Measurements from ENCODE around the gene ASF1B. TPM values are rescaled to one million over a fixed set of nuclear protein-coding genes. Genes with fewer than 3 reads are reported as not detected.

The ASF1B gene
- total RNA-seq, 2 donors from 2014 or later: 37.8 to 47.8 TPM

DNA sequence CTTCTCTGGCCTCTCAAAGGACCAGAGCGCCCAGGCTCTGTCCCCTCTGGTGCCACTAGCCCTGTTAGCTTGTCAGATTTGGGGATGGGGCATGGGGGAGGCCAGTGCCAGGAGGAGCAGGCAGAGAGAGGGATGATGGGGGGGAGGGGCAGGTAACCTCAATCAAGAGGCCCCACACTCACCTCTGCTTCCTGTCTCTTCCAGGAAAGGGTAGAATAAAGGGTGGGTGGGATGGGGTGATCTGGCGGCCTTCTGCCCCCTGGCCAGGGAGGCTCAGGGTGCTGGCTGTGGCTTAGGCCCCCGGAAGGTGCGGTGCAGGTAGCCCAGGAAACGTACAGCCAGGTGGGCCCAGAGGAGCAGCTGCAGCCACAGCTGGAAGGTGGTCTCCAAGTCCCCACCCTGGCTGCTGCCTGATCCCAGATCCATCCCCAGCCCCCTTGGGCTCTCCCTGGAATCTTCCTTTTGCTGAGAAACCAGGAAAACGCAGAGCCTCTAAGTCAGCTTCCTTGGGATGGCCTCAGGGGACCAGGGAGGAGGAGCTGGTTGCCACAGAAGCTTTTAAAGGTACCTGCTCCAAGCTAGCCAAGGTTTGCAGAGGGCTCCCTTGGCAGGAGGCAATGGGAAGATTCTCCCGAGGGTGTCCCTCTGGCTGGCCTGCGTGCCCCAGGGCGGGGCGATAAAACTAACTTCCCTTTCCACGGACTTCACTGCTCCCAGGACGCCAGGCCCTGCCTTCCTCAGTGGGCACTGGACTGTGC, 24.2 kb downstream of the ASF1B start:
- Mint-ChIP-seq H3K36me3 (ENCODE audit: low read depth) (no peaks in the 10 kb centered on the region), H3K9me3 (no peaks in the 10 kb centered on the region), H3K4me1 (peaks cover 14% of the 10 kb centered on the region), H3K27me3 (ENCODE audit: insufficient read depth) (no peaks in the 10 kb centered on the region), H3K4me3 (no peak overlapping the region), H3K27ac (no peak overlapping the region)
- H3K4me3 ChIP-seq (ENCODE audit: low read length): no peak overlapping the region
- H3K27me3 ChIP-seq (ENCODE audit: control insufficient read depth, insufficient read depth, low read length, poor library complexity, severe bottlenecking): no peaks in the 10 kb centered on the region
- no peaks in the 10 kb centered on the region for H3K36me3 ChIP-seq (ENCODE audit: control insufficient read depth, insufficient read depth, low read length)
- TF ChIP-seq, protein P1, sequence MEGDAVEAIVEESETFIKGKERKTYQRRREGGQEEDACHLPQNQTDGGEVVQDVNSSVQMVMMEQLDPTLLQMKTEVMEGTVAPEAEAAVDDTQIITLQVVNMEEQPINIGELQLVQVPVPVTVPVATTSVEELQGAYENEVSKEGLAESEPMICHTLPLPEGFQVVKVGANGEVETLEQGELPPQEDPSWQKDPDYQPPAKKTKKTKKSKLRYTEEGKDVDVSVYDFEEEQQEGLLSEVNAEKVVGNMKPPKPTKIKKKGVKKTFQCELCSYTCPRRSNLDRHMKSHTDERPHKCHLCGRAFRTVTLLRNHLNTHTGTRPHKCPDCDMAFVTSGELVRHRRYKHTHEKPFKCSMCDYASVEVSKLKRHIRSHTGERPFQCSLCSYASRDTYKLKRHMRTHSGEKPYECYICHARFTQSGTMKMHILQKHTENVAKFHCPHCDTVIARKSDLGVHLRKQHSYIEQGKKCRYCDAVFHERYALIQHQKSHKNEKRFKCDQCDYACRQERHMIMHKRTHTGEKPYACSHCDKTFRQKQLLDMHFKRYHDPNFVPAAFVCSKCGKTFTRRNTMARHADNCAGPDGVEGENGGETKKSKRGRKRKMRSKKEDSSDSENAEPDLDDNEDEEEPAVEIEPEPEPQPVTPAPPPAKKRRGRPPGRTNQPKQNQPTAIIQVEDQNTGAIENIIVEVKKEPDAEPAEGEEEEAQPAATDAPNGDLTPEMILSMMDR (conservative IDR thresholded peaks at IDR 0.05): no peak
- H3K9ac ChIP-seq (ENCODE audit: extremely low read depth, low read length, poor library complexity, severe bottlenecking): no peak overlapping the region
- H3K4me1 ChIP-seq (ENCODE audit: control insufficient read depth, insufficient read depth, low read length): peaks cover 12% of the 10 kb centered on the region
- no peak overlapping the region for H3K27ac ChIP-seq (ENCODE audit: low read depth, low read length)
- H3K9me3 ChIP-seq (ENCODE audit: control insufficient read depth, low read length): no peaks in the 10 kb centered on the region
- DNase-seq: no peak
- WGBS, 2 experiments (ENCODE audit: insufficient coverage in 1 of 2, insufficient read length in 1 of 2): 87 to 88% methylated on average over 7 to 12 of the region's 12 CpGs

DNA sequence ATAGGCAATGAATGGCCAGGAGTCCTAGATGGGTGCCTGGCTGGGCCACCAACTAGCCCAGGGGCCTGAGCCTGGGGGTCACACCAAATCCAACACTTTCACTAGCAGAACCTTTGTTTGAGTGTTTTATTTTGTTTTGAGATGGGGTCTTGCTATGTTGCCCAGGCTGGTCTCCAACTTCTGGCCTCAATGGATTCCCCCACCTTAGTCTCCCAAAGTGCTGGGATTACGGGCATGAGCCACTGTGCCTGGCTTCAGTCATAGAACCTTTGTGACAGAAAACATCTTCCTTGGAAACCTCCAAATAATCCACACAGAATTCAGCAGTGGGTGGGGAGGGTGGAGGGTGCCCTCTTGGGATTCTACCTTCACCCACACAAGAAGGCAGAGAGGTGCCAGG, 24.9 kb downstream of the ASF1B start:
- H3K9me3 ChIP-seq (ENCODE audit: control insufficient read depth, low read length): no peaks in the 10 kb centered on the region
- H3K9ac ChIP-seq (ENCODE audit: extremely low read depth, low read length, poor library complexity, severe bottlenecking): no peak overlapping the region
- H3K4me1 Mint-ChIP-seq: peaks cover 11% of the 10 kb centered on the region
- H3K9me3 Mint-ChIP-seq: no peaks in the 10 kb centered on the region
- no peaks in the 10 kb centered on the region for H3K27me3 ChIP-seq (ENCODE audit: control insufficient read depth, insufficient read depth, low read length, poor library complexity, severe bottlenecking)
- DNase-seq: no peak
- no peak overlapping the region for H3K4me3 ChIP-seq (ENCODE audit: low read length)
- no peak overlapping the region for H3K4me3 Mint-ChIP-seq
- no peaks in the 10 kb centered on the region for H3K27me3 Mint-ChIP-seq (ENCODE audit: insufficient read depth)
- peaks cover 10% of the 10 kb centered on the region for H3K4me1 ChIP-seq (ENCODE audit: control insufficient read depth, insufficient read depth, low read length)
- no peak overlapping the region for H3K27ac ChIP-seq (ENCODE audit: low read depth, low read length)
- no peak overlapping the region for H3K27ac Mint-ChIP-seq
- WGBS, 2 experiments (ENCODE audit: insufficient coverage in 1 of 2, insufficient read length in 1 of 2): 89 to 100% methylated on average over 1 of the region's 1 CpG
- TF ChIP-seq, protein P1 (conservative IDR thresholded peaks at IDR 0.05): no peak
- H3K36me3 ChIP-seq (ENCODE audit: control insufficient read depth, insufficient read depth, low read length): no peaks in the 10 kb centered on the region
- H3K36me3 Mint-ChIP-seq (ENCODE audit: low read depth): peaks cover 3% of the 10 kb centered on the region

DNA sequence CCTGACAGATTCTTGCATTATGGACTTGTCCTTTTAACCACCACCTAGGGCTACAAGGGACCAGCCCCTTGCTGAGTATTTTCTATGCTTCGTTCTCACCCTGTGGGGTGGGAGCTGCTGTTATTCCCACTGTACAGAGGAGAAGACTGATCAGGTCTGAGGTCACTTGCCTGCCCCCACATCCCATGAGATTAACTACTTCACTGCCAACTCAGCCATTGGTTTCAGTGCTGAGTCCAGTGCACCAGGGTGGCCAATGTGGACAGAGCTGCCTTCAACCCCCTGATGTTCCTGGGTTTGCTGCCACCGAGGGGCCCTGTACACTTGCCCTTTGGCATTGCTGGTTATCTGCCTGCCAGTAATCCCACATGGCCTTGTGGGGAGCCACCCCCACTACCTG, 25.7 kb downstream of the ASF1B start:
- peaks cover 6% of the 10 kb centered on the region for H3K4me1 Mint-ChIP-seq
- no peak for DNase-seq
- TF ChIP-seq, protein P1 (conservative IDR thresholded peaks at IDR 0.05): no peak
- no peaks in the 10 kb centered on the region for H3K9me3 Mint-ChIP-seq
- H3K27me3 Mint-ChIP-seq (ENCODE audit: insufficient read depth): no peaks in the 10 kb centered on the region
- H3K27ac ChIP-seq (ENCODE audit: low read depth, low read length): no peak overlapping the region
- no peak overlapping the region for H3K27ac Mint-ChIP-seq
- no peaks in the 10 kb centered on the region for H3K27me3 ChIP-seq (ENCODE audit: control insufficient read depth, insufficient read depth, low read length, poor library complexity, severe bottlenecking)
- peaks cover 7% of the 10 kb centered on the region for H3K36me3 Mint-ChIP-seq (ENCODE audit: low read depth)
- no peaks in the 10 kb centered on the region for H3K9me3 ChIP-seq (ENCODE audit: control insufficient read depth, low read length)
- H3K36me3 ChIP-seq (ENCODE audit: control insufficient read depth, insufficient read depth, low read length): peaks cover 5% of the 10 kb centered on the region
- H3K4me3 Mint-ChIP-seq: no peak overlapping the region
- no peak overlapping the region for H3K9ac ChIP-seq (ENCODE audit: extremely low read depth, low read length, poor library complexity, severe bottlenecking)
- H3K4me3 ChIP-seq (ENCODE audit: low read length): no peak overlapping the region
- 89% methylated on average over 2 of the region's 2 CpGs; no CpG with 5 or more reads in 1 of the 2 experiments for WGBS, 2 experiments (ENCODE audit: insufficient coverage in 1 of 2, insufficient read length in 1 of 2)
- H3K4me1 ChIP-seq (ENCODE audit: control insufficient read depth, insufficient read depth, low read length): peaks cover 8% of the 10 kb centered on the region
